GM21576 (cell line): ENCODE results near the gene CRABP2.

Experiments
- ATAC-seq: cut with Tn5 transposase; IDR thresholded peaks from one replicate; pipeline ENCODE4 v1.9.1; 2021; ENCODE audit warnings: mild to moderate bottlenecking, moderate library complexity; ENCODE audit not compliant: unreplicated experiment

CRABP2 gene

DNA sequence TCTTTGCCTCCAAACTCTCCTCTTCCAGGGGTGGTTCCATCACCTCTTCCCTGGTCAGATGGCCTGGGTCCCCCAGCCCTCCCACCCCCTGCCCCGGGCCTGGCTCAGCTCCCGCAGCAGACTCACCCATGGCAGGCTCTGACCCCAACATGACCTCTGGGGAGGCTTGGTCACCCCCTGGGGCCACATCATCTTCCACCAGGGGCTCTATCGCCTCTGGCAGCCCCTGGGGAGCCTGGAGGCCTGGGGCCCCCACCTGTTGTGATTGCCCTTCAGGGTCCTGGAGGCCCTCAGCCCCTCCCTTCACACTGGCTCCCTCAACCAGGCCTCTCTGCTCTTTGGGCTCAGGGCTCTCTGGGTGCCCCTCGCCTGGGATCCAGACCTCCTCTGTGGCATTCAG is 34.6 kb downstream of the CRABP2 start:
- no peak for ATAC-seq

DNA sequence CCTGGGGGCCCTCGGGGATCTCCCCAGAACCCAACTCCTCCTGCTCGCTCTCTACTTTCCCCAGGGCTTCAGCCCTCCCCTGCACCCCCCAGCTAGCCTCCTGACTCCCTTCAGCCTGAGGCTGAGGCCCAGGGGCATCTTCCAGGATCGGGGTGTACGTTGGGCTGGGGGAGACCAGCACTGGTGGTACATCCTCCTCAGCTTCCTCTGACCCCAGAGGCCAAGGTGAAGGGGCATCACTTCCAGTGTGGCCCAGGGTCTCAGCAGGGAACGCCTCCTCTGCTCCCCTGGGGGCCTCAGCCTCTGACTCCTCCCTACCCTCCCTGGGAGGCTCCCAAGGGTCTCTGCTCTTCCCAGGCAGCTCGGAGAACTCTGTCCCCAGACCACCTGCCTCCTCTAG is 35.0 kb downstream of the CRABP2 start:
- ATAC-seq: no peak

DNA sequence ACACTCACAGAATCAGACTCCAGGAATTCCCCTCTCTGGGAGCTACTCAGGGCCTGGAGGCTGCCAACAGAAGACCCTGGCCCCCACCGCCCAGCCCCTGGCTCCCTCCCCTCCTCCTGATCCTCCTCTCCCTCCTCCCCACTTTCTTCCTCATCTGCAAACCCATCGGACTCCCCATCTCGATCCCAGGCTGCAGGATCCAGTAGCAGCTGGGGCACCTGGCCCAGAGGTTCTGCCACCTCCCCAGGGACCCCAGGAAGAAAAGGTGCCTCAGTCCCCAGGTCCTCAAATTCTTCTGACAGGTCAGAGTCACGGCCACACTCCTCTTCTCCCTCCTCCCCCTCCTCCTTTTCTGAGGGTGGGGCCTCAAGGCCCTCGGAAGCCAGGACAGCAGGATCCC is 35.6 kb downstream of the CRABP2 start:
- ATAC-seq: no peak

DNA sequence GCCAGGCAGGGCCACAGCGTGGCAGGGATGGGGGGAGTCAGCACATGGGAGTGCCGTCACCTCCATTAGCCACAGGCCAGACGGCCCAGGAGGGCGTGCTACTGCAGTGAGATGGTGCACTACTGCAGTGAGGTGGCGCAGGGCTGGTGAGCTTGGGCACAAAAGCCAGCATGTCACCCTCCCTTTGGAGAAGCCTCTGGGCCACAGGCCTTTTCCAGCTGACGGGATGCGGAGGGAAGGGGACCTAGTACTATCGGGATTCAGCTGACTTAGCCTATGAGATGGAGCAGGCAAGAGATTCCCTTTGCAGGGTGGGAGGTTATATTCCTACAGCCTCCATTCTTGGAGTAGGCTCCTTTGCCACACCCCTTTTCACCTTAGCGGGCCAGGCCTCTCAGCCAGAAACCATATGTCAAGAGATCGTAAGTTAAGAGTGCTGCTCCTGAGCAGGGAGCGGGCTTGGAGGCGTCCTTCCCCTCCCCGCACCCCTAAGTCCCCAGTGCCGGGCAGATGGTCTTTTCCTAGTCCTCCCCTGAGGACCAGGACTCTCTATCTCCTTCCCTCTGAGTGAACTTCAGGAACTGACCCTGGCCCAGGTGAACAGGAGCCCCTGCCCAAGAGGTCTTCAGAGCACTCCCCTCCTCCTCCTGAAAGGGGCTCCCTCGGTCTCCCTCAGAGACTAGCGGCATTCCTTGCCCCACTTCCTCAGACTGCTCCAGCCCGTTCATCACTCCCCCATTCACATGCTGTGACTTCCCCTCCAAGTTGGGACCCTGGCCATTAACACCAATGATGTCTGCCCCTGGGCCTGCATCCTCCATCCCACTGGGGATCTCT is 36.4 kb downstream of the CRABP2 start:
- no peak for ATAC-seq

DNA sequence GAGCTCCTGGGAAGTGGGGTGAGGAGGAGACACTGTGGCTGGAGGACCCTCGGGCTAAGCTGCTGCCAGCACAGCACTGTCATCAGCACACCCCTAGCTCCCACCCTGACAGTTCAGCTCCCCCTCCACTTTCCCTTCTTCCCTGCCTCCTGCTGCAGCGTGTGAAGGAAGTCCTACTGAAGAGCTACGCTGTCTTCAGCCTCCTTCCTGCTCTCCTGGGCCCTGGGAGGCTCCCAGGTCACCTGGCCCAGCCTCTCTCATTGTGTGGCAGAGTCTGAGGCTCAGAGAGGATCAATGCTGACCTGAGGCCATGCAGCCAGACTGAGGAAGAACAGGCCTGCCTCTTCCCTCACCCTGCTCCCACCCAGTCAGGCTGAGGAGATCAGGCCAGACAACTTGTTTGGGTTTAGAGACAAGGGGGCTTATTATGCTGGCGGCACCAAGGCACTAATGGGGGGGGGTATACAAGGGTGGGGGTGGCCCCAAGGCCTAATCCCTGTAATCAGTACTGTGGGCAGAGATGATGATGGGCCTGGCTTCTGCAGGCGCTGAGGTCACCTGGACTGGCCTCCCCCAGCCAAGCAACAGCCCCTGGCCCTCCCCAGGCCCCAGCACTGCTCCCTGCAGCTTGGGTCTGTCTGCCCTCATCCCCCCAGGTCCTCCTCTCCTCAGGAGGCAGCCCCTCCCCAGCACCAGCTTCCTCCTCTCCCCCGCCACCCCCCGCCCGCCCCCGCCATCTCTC is 37.2 kb downstream of the CRABP2 start:
- ATAC-seq: no peak

DNA sequence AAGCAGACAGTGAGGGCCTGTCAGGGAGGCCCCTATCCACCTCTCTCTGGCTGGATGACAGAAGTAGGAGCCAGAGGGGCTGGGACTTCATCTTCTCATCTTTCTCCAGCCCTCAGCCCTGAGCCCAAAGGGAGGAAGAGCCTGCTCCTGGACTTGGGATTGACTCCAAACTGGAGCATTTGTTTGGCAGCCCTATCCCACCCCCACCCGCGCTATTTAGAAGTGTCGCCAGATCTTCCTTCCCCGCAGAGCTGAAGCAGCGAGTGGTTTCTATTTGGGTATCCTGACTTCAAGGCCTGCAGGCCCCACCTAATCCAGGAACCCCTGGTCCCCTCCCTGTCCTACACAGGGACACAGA is 37.8 kb downstream of the CRABP2 start:
- ATAC-seq: no peak

DNA sequence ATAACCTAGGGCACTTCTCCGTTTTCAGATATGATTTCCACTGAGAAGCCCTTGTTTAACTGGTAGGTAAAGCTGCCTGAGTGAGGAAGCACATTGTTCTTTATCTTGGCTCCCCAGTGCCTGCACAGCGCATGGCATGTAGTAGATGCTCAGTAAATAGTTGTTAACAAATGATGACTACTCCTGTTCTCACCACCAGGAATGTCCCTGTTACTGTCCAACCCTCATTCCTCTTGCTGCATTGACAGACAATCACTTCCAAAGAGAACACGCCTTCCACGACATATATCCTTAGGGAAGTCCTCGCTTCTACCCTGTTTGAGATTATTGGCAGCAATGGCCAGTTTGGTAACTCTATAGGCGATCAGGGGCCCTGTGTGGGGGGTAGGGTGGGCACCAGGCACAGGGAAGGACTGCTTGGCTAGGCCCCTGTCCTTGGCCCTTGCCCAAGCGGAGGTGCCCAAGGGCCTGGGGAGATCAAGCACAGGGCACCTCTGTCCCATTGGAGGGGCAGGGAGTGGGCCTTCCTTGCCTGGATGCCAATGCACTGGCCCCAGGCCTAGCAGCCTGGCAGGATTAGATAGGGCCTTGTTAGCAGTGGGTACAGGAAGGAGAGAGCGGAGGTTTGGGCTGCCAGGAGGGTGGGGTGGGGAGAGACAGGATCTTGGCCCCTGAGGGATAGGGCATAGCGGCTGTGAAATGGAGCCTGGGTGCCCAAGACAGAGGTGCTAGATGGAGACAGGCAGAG is 38.3 kb downstream of the CRABP2 start:
- ATAC-seq: no peak

DNA sequence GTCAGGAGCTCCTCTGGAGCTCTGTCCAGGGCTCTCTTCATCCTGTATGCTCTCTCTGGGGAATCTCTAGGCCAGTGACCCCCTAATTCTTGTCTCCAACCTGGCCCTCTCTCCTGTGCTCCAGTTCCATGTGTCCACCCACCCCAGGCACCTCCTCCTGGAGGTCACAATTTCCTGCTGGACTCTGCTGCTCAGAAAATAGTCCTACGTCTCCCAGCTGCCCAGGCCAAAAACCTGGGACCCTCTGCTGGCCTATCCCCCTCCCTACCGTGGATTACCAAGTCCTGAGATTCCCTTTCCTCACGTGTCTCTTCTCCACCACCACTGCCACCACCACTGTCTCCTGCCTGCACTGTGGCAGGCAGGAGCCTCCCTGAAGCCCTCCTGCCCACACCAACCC is 39.8 kb downstream of the CRABP2 start:
- no peak for ATAC-seq

DNA sequence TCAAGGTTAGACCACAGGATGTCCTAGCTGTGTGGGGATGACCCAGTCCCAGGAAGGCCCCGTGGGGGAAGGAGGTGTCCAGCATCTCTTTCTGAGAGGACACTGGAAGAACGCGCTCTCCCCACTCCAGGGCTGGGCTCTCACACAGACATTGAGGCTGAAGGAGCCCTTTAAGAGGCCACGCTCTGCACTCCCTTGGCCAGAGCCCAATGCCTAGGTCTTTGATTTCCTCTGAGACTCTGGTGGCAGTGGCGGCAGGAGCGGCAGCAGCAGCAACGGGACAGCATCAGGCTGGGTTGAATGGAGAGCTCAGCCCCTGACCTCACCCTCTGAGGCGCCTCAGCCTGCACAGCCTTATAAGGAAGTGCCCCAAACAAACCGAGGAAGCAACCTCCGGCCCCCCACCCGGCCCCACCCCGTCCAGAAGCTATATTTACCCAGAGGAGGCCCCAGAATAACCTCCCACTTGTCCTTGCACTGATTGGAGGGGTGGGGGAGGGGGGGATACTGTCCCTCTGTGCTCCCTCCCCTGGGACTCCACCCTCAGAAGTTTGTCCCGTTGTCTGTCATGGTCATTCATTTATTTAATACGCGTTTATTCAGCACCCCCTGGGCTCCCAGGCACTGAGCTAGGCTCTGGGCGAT is 40.5 kb downstream of the CRABP2 start:
- no peak for ATAC-seq

DNA sequence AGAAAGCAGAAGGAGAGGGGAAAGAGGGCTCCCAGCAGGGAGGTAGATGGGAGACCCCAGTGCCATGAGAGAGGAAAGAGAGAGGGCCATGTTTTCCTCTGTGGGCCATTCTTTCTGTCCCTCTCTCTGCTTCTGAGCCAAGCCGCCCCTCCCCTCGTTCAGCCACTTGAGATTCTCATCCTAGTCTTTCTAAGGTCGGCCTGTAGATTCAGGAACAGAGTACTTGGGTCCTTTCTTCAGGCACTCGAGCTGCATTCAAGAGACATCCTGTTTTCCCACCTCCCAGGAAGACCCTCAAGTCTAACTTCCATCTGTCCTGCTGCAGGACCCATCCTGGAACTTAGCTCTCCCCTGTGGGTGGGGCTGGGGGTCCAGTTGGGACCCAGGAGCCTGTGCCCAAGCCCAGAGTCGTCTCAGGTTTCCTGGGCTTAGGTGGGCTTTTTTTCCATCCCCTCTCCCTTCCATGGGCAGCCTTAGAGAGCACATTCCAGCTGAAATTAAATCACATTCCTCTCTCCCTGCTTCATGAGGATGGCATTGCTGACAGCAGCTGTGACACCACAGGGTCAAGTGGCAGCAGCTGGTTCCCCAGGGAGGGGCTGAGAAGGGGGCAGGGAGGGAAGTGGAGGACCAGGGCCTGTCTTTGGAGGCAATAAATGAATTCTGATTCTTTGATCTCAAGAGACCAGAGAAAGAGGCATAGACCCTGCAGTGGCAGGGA is 41.2 kb downstream of the CRABP2 start:
- ATAC-seq: no peak

DNA sequence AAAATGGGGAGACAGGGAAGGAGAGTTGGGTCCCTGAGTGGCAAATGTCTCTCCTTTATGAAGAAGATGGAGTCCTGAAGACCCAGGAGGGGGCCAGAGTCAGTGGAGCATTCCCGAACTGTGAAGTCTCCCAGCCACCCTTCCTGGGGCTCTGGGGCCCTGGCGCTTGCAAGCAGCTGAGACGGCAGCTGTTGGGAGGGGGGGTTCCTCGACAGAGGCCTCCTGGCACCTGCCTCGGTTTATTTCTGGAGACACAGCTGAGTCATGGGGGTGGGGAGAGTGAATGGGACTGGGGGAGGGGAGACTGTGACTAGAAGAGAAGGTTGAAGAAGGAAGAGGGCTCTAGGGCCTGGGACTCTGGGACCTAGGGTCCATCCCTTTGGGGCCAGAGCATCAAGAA is 42.2 kb downstream of the CRABP2 start:
- ATAC-seq: no peak

DNA sequence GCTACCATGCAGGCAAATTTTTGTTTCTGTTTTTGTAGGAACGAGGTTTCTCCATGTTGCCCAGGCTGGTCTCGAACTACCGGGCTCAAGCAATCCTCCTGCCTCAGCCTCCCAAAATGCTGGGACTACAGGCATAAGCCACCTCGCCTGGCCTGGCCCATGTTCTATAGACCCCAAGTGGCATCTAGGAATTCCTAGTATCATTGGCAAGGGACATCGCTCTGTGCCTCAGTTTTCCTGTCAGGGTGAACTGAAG is 42.7 kb downstream of the CRABP2 start:
- no peak for ATAC-seq

DNA sequence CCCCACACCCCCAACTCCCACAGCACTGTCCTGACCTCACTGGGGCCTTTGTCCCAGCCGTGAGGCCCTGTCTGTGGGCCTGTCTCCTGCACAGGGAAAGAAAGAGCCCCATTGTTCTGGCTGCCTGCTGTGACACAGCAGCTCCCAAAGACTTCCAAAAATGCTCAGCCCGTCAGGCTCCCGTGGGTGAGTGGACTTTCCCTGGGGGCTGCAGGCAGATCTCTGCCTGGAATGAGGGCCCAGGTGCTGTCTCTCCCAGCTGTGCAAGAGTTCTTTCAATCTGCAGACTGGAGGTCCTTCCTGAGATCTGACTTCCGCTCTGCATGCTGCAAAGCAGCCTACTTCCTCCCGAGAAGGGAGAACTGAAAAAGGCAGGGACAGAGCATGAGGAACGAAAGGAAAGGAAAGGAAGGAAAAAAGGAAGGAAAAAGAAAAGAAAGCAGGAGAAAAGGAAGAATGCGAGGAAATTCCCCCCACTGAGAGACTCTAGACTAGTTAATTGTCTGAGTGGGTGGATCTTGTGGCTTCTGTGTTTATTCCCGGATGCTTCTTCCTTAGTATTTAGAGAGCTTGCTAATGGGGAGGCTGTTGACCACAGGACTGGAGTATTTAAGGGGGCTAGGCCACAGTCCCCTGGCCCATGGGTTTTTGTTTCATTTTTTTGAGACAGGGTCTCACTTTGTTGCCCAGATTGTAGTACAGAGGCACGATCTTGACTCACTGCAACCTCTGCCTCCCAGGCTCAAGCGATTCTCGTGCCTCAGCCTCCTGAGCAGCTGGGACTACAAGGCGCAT is 43.2 kb downstream of the CRABP2 start:
- ATAC-seq: no peak

DNA sequence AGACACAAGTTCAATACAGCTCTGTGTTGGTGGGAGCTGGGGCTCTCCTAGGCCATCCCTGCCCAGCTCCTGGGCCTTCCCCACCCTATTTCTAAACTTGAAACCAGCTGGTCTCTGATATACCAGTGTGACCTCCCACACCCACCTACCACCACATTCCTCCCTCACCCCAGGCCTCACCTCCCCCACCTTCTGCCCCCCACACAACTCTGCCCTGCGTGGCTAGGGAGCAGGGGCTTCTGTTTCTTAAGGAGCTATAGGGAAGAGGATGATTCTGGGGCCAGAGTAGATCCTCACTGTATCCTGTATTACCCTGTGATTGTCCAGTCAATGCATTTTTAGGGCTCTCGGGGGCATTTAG is 44.7 kb downstream of the CRABP2 start:
- no peak for ATAC-seq

DNA sequence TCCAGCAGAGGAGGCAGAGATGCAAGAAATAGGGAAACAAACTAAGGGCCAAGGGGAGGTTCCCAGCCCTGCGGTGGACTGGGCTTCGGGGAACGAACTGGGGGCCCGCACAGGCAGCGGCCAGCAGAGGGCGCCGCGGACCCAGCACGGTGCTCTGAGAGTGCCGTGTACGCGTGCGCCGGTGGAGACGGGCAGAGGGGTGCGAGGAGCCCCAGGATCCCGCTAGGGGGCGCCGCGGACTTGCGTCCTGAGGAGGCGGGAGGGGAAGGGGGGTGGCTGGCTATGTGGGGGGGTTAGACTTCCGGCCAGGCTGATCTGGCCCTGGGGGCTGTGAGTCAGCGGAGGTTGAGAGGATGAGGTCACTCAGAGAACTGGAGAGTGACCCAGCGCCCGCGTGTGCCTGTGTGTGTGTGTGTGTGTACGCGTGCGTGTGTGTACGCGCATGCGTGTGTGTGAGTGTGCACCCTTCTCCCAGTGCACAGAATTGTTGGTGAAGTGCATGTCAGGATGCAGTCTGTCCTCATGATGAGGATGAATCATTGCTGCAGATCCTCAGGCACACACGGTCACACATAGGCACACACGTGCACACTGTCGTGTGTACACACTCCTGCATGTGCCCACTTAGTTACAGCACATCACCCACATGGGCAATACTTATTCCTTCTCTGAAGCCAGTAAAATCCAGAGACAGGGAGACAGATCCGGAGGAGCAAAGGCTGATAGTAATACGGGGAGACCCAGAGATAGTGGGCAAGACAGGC is 45.2 kb downstream of the CRABP2 start:
- peak; percentile 48 for ATAC-seq

DNA sequence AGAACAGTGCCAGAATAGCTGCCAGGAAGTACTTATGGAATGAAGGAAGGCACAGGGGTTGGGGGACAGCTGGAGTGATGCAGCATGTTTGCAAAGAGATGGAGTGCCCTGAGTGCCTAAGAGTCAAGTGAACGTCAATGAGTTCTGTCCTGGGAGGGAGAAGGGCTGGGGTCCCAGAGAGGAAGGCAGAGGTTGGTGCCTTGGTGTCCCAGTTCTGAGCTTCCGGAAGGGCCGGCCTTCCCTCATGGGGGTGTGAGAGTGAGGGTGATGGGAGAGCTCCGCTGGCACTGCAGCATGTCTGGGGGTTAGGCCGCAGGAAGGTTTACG is 45.8 kb downstream of the CRABP2 start:
- no peak for ATAC-seq

DNA sequence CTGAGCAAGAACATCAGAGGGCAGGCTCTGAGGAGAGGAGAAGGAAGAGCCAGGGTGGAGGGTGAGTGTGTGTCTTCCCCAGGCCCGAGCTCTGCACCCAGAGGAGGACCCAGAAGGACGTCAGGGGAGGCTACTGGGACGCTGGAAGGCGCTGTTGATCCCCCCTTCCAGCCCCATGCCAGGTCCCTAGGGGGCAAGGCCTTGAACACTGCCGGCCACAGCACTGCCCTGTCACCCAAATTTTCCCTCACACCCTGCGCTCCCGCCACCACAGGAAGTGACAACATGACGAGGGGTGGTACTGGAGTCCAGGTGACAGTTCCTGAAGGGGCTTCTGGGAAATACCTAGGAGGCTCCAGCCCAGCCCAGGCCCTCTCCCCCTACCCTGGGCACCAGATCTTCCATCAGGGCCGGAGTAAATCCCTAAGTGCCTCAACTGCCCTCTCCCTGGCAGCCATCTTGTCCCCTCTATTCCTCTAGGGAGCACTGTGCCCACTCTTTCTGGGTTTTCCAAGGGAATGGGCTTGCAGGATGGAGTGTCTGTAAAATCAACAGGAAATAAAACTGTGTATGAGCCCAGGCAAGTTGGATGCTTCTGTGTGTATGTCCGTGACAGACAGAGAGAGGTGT is 46.3 kb downstream of the CRABP2 start:
- ATAC-seq: no peak

DNA sequence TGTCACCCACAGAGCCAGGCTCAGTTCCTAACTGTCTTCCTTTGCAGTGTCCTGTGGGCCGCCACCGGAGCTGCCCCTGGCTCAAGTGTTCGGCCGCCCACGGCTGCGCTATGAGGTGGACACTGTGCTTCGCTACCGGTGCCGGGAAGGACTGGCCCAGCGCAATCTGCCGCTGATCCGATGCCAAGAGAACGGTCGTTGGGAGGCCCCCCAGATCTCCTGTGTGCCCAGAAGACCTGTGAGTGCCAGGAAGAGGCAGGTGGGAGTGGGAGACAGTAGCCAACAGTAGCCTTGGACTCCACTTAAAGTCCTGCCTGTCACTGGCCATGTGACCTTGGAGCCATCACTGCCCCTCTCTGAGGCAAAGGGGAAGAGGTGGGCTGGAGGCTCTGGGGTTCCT is 46.9 kb downstream of the CRABP2 start:
- no peak for ATAC-seq

DNA sequence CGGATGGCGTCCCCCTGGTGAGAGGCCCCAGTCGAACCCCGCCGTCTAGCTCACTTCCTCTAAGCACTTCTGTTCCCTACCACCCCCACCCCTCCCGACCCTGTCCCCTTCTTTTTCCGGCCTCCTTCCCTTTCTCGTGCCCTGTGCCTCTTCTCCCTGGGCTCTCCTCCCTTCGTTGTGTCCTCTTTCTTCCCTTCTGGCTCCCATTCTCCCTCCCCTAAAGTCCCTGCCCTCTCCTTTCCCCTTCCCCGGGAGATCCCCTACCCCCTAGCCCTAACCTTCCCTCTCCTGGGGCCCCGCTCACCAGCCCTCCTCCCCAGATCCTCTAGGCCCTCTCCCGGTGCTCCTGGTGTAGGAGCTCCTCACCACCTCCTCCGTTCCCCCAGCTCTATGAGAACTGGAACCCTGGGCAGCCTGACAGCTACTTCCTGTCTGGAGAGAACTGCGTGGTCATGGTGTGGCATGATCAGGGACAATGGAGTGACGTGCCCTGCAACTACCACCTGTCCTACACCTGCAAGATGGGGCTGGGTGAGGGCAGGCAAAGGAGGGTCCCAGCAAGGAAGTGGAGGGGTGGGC is 47.6 kb downstream of the CRABP2 start:
- no peak for ATAC-seq
